ENCODE results near the gene BANP.
"Not testable (repeated sequence)": the region's sequence is repeated elsewhere in the genome, so short reads cannot be mapped to it uniquely, and the experiment has no call there.

DNA sequence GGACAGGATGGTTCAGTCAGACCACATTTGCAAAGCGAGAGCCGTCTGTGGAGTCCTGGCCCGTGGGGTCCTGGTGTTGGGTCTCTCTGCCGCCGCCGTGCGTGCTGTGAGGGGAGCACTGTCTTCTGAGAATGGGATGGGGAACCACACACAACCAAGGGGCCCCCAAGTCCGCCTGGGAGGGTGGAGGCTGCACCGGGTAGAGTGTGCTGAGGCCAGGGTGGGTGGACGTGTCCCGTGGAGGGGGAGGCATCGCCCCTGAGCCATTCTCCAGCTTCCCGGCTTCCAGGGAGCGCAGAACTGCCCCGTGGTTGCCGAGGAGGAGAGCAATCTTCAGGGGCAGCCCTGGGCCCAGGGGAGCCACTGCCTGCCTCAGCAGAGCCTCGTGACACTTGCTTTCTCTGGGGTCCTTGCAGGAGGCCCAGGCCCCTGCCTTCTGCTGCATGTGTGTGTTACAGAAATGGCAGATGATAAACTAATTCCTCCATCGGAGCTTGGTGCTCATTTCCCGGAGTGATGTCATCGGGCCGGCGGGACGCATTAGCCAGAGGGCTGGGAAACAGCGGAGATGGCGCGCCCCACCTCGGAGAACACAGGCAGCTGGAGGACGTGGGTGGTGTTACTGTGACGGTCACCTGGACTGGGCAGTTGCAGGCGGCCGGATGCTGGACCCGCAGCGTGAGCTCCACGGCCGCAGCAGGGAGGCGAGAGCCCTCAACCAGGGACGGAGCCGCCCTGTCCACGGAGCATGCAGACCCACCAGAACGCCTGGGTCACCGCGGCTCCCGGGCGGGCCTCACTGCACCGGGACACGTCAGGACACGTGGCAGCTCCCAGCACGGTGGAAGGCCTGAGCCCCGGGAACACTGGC, 168.9 kb downstream of the BANP start:
- not testable (repeated sequence) for TF ChIP-seq EZH2, EZH2phosphoT487 (IDR thresholded peaks at IDR 0.05)
- TF ChIP-seq, protein P1, sequence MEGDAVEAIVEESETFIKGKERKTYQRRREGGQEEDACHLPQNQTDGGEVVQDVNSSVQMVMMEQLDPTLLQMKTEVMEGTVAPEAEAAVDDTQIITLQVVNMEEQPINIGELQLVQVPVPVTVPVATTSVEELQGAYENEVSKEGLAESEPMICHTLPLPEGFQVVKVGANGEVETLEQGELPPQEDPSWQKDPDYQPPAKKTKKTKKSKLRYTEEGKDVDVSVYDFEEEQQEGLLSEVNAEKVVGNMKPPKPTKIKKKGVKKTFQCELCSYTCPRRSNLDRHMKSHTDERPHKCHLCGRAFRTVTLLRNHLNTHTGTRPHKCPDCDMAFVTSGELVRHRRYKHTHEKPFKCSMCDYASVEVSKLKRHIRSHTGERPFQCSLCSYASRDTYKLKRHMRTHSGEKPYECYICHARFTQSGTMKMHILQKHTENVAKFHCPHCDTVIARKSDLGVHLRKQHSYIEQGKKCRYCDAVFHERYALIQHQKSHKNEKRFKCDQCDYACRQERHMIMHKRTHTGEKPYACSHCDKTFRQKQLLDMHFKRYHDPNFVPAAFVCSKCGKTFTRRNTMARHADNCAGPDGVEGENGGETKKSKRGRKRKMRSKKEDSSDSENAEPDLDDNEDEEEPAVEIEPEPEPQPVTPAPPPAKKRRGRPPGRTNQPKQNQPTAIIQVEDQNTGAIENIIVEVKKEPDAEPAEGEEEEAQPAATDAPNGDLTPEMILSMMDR (IDR thresholded peaks at IDR 0.05), result not testable (repeated sequence)

All from neural progenitor cell (in vitro differentiated cells).